ACC112 (cell line): ENCODE data around the gene GRID2.

Experiments
- H2AFZ ChIP-seq: fragments of 200-600 bp; sonication (generic); one replicate; pipeline ENCODE4 v1.6.0; 2017; ENCODE audit warnings: antibody characterized with exemption, low read length; ENCODE audit not compliant: unreplicated experiment
- H3K27ac ChIP-seq: fragments of 200-600 bp; sonication (generic); 2 replicates; pipeline ENCODE4 v1.5.1; 2014; ENCODE audit warnings: low read depth, mild to moderate bottlenecking, antibody characterized with exemption, low read length, moderate library complexity
- H3K27me3 ChIP-seq: fragments of 200-600 bp; sonication (generic); 2 replicates; pipeline ENCODE4 v1.6.1; 2014; ENCODE audit warnings: mild to moderate bottlenecking, antibody characterized with exemption, low read length, moderate library complexity, mixed read lengths; ENCODE audit not compliant: insufficient read depth
- H3K36me3 ChIP-seq: fragments of 200-600 bp; sonication (generic); 2 replicates; pipeline ENCODE4 v1.6.1; 2016; ENCODE audit warnings: mild to moderate bottlenecking, antibody characterized with exemption, low read length, moderate library complexity, mixed read lengths; ENCODE audit not compliant: insufficient read depth
- H3K4me1 ChIP-seq: fragments of 200-600 bp; sonication (generic); one replicate; pipeline ENCODE4 v1.6.1; 2016; ENCODE audit warnings: low read length, mixed read lengths; ENCODE audit not compliant: insufficient read depth, unreplicated experiment, control insufficient read depth
- H3K4me3 ChIP-seq: fragments of 200-600 bp; sonication (generic); 2 replicates; pipeline ENCODE4 v1.5.1; 2014; ENCODE audit warnings: mild to moderate bottlenecking, low read depth, low read length
- H3K79me2 ChIP-seq: fragments of 200-600 bp; sonication (generic); one replicate; pipeline ENCODE4 v1.6.0; 2016; ENCODE audit warnings: low read length; ENCODE audit not compliant: control insufficient read depth, unreplicated experiment, insufficient read depth

Gene GRID2

DNA sequence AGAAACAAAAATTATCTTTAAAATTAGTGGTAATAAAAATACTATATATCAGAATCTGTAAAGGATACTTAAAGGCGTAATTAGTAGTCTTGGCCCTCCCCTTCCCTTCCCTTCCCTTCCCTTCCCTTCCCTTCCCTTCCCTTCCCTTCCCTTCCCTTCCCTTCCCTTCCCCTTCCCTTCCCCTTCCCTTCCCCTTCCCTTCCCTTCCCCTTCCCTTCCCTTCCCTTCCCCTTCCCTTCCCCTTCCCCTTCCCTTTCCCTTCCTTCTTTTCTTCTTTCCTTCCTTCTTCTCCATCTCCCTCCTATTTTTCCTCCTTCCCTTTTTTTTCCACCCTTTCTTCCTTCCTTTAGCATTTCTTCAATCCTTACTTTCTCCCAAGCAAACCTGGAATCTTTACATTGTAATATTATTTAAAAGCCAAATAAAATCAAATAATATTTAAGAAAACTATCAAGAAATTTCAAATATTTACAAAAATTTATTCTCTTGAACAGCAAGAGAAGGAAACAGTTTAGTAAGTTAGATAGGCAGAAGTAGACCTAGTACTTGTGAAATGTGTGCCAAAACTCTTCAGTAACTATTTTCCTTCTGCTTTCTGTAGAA, 1145.0 kb downstream of the GRID2 start:
- Histone ChIP-seq H3K4me1 (no peaks in the 10 kb centered on the region), H2AFZ (no peak overlapping the region), H3K36me3 (no peaks in the 10 kb centered on the region), H3K79me2 (no peaks in the 10 kb centered on the region), H3K4me3 (no peak overlapping the region), H3K27ac (no peak overlapping the region), H3K27me3 (no peaks in the 10 kb centered on the region)

DNA sequence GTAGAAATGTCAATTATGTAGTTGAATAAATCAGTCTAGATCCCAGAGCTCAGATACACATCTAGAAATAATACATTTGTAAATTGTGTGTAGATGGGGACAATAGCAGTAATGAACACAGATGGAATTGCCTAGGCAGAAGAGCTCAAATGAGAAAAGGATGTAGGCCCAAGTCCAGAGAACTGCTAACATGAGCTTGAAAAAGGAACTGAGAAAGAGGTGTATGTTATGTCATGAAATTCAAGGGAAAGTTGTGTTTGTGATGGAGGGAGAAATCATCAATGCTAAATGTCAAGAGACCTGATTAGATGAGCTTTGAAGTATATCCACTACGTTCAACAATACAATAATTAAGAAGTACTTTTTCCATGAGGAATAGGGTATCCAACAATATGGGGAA, 1148.2 kb downstream of the GRID2 start:
- H3K27ac ChIP-seq = no peak overlapping the region
- no peak overlapping the region for H2AFZ ChIP-seq
- H3K4me3 ChIP-seq = no peak overlapping the region
- no peaks in the 10 kb centered on the region for H3K79me2 ChIP-seq
- no peaks in the 10 kb centered on the region for H3K27me3 ChIP-seq
- no peaks in the 10 kb centered on the region for H3K4me1 ChIP-seq
- H3K36me3 ChIP-seq = no peaks in the 10 kb centered on the region

DNA sequence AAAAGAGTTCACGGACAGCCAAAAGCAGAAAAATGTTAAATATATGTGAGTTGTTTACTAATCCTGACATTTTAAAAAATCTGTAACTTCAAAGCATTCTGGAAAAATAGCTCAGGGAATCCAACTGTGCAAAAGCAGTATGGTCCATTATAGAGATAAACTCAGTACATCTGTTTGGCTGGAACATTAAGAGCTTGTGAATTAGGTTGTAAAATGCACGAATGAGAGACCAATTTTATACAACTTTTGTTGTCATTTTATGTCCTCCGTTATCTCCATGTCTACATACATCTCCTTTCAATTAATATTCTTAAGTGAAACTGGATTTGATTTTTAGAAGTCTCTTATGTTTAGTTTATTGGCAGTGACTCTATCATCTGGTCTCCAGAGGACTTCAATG, 1157.8 kb downstream of the GRID2 start:
- H3K27me3 ChIP-seq = no peaks in the 10 kb centered on the region

DNA sequence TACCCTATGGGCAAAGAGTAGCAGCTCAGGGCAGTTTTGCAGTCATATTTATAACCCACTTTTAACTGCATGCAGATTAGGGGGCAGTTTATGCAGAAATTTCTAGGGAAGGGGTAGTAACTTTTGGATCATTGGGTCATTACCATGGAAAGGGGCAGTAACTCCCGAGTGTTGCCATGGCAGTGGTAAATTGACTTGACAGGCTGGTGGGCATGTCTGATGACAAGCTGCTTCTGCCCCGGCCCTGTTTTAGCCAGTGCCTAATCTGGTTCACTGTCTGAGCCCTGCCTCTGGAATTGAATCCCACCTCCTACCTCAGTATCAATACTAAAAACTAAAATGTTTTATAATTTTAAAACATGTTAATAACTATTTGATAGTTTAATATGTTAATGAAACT, 1162.7 kb downstream of the GRID2 start:
- no peaks in the 10 kb centered on the region for H3K36me3 ChIP-seq
- no peaks in the 10 kb centered on the region for H3K27me3 ChIP-seq
- no peak overlapping the region for H3K27ac ChIP-seq
- H2AFZ ChIP-seq = no peak overlapping the region
- no peaks in the 10 kb centered on the region for H3K79me2 ChIP-seq
- no peaks in the 10 kb centered on the region for H3K4me1 ChIP-seq
- no peak overlapping the region for H3K4me3 ChIP-seq

More for the DNA sequence above, 1157.8 kb downstream of the GRID2 start:
- no peaks in the 10 kb centered on the region for H3K36me3 ChIP-seq
- H3K4me1 ChIP-seq = no peaks in the 10 kb centered on the region
- no peak overlapping the region for H3K4me3 ChIP-seq
- H3K27ac ChIP-seq = no peak overlapping the region
- no peaks in the 10 kb centered on the region for H3K79me2 ChIP-seq
- no peak overlapping the region for H2AFZ ChIP-seq

DNA sequence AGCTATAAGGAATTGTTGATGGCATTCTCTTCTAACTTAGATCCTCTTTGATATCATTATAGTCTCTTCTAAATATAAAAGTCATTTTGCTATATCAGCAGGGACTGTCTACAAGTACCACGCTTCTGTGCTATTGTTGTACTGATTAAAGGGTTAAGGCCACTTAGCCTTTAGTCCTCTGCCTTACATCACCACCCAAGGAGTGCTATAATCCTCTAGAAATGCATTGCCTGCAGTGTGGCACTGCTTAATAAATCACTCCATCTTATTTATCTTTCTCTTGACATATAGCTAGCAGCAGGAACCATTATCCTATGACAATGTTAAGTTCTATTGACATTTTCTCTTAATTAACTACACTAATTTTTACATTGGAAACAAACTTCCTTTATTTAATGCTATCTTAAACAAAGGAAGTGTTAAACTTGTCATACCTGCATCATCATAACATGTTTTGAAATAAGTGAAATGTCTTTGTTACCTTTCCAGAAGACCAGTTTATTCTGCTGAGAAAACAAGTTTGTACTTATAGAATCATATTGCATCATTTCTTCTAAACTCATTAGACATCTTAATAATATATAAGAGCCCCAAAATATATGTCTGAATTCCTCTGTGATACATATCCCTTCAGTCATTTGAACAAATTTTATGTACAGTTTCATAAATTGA, 1163.9 kb downstream of the GRID2 start:
- Histone ChIP-seq H3K4me3 (no peak overlapping the region), H2AFZ (no peak overlapping the region), H3K4me1 (no peaks in the 10 kb centered on the region), H3K36me3 (no peaks in the 10 kb centered on the region), H3K79me2 (no peaks in the 10 kb centered on the region), H3K27me3 (no peaks in the 10 kb centered on the region), H3K27ac (no peak overlapping the region)

DNA sequence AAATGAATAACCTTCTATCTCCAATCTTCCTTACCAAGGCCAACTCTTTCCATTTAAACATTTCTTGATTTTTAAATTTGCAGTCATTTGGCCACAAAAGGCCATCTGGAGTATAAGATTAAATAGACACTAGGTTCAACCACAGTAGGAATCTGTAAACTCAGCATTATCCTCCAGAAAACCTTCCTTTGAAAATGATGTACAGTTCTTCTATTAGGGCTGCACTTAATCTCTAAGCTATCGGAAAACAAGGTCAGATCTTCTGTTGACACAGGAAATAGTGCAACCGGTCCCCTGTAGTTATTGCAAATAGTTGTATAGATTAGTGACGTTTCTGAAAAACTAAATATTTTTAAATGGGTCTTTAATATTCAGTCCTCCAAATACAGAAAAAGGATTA, 1165.8 kb downstream of the GRID2 start:
- Histone ChIP-seq H3K27me3 (no peaks in the 10 kb centered on the region), H3K4me1 (no peaks in the 10 kb centered on the region), H3K79me2 (no peaks in the 10 kb centered on the region), H3K36me3 (no peaks in the 10 kb centered on the region), H3K27ac (no peak overlapping the region), H3K4me3 (no peak overlapping the region), H2AFZ (no peak overlapping the region)

DNA sequence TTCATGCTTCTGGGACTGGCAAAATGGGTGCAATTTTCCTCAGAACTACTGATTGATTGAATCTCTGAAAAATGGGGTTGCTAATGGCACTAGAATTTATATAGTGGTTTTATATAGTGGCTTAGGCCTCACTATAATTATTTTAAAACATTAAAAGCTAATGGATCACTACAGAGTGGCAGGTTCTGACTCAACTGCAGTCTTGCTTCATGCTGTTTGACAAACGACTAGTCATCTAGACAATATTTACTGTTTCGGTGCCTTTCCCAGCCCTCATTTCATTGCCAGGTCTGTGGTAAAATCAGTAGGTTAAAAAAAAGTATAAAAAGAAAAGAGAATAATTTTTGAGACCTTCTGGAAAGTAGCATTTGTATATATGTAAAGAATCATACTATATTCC, 1172.0 kb downstream of the GRID2 start:
- Histone ChIP-seq H3K27me3 (no peaks in the 10 kb centered on the region), H3K4me3 (no peak overlapping the region), H3K27ac (no peak overlapping the region), H3K36me3 (no peaks in the 10 kb centered on the region), H3K4me1 (no peaks in the 10 kb centered on the region), H3K79me2 (no peaks in the 10 kb centered on the region), H2AFZ (no peak overlapping the region)

DNA sequence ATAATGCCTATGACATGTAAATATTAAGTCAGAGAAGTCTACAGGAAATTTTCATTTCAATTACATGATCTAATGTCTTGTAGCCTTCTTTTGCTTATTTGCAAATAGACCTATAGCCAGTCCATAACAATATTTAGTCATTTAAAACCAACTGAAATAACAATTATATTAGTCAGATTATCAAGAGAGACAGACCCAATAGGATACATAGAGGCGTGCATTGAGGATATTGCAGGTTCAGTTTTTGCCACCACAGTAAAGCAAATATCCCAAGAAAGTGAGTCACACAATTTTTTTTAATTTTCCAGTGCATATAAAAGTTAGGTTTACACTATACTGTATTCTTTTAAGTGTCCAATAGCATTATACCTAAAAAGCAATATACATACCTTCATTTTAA, 1175.0 kb downstream of the GRID2 start:
- Histone ChIP-seq H3K36me3 (no peaks in the 10 kb centered on the region), H3K4me1 (no peaks in the 10 kb centered on the region), H3K27ac (no peak overlapping the region), H3K4me3 (no peak overlapping the region), H2AFZ (no peak overlapping the region), H3K79me2 (no peaks in the 10 kb centered on the region), H3K27me3 (no peaks in the 10 kb centered on the region)

DNA sequence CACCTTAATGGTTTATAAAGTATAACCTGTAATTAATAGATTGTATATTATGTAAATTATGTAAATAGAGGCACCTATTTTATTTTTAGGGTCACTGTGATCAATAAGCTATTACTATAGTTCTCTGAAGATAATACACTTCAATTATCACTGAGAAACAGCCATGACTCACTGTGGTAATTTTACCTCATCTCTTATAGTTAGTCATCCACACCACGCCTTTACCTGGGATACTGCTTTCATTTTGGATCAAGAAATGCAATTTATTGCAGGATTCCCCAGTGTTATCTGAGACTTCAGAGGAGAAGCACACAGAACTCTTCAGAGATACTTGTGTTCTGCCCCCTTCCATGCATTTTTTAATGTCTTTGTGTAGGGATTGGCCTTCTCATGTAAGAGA, 1176.7 kb downstream of the GRID2 start:
- H3K27ac ChIP-seq = no peak overlapping the region
- H3K36me3 ChIP-seq = no peaks in the 10 kb centered on the region
- no peaks in the 10 kb centered on the region for H3K79me2 ChIP-seq
- no peak overlapping the region for H3K4me3 ChIP-seq
- no peaks in the 10 kb centered on the region for H3K27me3 ChIP-seq
- no peaks in the 10 kb centered on the region for H3K4me1 ChIP-seq
- no peak overlapping the region for H2AFZ ChIP-seq

DNA sequence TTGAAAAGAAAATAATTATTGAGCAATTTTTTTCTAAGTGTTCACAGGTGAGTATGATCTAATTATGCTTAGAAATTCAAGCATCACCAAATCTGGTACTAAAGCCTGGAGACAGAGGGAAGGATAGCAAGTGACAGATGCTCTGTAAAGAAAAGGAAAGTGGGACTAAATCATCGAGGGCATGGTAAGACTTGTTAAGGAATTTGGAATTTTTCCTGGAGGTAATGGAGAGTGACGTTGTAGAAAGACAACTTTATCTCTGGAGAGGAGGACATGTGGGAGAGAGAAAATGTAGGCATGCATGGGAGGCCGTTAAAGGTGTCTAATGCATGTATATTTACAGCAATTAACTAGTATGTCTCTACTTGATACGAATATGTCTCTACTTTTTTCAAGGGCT, 1191.6 kb downstream of the GRID2 start:
- no peak overlapping the region for H2AFZ ChIP-seq
- H3K36me3 ChIP-seq = no peaks in the 10 kb centered on the region
- H3K27ac ChIP-seq = no peak overlapping the region
- no peak overlapping the region for H3K4me3 ChIP-seq
- H3K27me3 ChIP-seq = no peaks in the 10 kb centered on the region
- H3K4me1 ChIP-seq = no peaks in the 10 kb centered on the region
- H3K79me2 ChIP-seq = no peaks in the 10 kb centered on the region

DNA sequence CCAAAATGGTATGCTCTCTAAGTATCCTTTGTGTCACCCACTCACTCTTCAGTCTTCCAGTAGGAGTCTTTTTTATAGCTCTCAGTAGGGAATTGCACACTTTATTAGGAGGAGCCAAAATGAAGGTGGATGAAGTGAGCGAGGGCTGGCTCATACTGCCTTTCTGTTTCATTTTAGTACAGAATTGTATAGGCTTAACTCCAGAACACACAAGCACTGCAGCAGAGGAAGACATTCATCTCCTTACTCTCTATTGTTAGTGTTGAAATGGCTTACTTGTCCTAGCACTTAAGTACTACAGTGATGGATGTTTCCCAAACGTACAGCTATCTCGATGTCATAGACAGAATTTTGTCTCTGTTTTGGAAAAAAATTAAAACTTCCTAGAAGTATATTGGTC, 1197.5 kb downstream of the GRID2 start:
- Histone ChIP-seq H3K36me3 (no peaks in the 10 kb centered on the region), H3K27ac (no peak overlapping the region), H3K79me2 (no peaks in the 10 kb centered on the region), H3K4me1 (no peaks in the 10 kb centered on the region), H2AFZ (no peak overlapping the region), H3K4me3 (no peak overlapping the region), H3K27me3 (no peaks in the 10 kb centered on the region)
